HepG2 (cell line): Measurements from ENCODE around the gene STC2. TPM values are rescaled to one million over a fixed set of nuclear protein-coding genes. Genes with fewer than 3 reads are reported as not detected.

ENCODE experiments used
- AHDC1 ChIP-seq: sonication (generic); formaldehyde crosslinking; IDR thresholded peaks from 2 replicates; pipeline ENCODE4 v1.5.1; 2020; ENCODE audit warnings: mild to moderate bottlenecking, missing genetic modification reagents, borderline replicate concordance
- ARID2 ChIP-seq: sonication (generic); formaldehyde crosslinking; IDR thresholded peaks from 2 replicates; pipeline ENCODE4 v1.8.1; 2022; ENCODE audit warnings: mild to moderate bottlenecking, missing genetic modification reagents, borderline replicate concordance
- ARNT ChIP-seq: fragments of 450-650 bp; IDR thresholded peaks from 2 replicates; pipeline ENCODE4 v1.6.1; 2017
- BRF2 ChIP-seq: sonication (generic); formaldehyde crosslinking; IDR thresholded peaks from 2 replicates; pipeline ENCODE4 v1.8.1; 2022; ENCODE audit warnings: mild to moderate bottlenecking, missing genetic modification reagents
- DZIP1 ChIP-seq: sonication (generic); formaldehyde crosslinking; IDR thresholded peaks from 2 replicates; pipeline ENCODE4 v1.5.0; 2020; ENCODE audit warnings: mild to moderate bottlenecking, missing genetic modification reagents
- FIP1L1 ChIP-seq: fragments of 200-400 bp; formaldehyde crosslinking; IDR thresholded peaks from 2 replicates; pipeline ENCODE4 v1.6.1; 2018; ENCODE audit warnings: low read depth, mild to moderate bottlenecking, low read length, moderate library complexity, borderline replicate concordance; ENCODE audit not compliant: insufficient read depth
- FLYWCH1 ChIP-seq: sonication (generic); formaldehyde crosslinking; IDR thresholded peaks from 2 replicates; pipeline ENCODE4 v1.8.1; 2023; ENCODE audit warnings: mild to moderate bottlenecking, missing genetic modification reagents
- FOXA3 ChIP-seq: IDR thresholded peaks from 2 replicates; pipeline ENCODE4 v1.6.1; 2016; ENCODE audit warnings: missing genetic modification reagents, missing compliant biosample characterization
- JUN ChIP-seq: sonication (generic); formaldehyde crosslinking; IDR thresholded peaks from 2 replicates; pipeline ENCODE4 v1.4.0; 2020; ENCODE audit warnings: mild to moderate bottlenecking, missing genetic modification reagents
- ONECUT2 ChIP-seq: sonication (generic); formaldehyde crosslinking; IDR thresholded peaks from 2 replicates; pipeline ENCODE4 v1.4.0; 2020; ENCODE audit warnings: missing genetic modification reagents
- SIX4 ChIP-seq: sonication (generic); formaldehyde crosslinking; IDR thresholded peaks from 2 replicates; pipeline ENCODE4 v1.4.0; 2020; ENCODE audit warnings: missing genetic modification reagents
- SMARCC2 ChIP-seq: fragments of 450-650 bp; IDR thresholded peaks from 2 replicates; pipeline ENCODE4 v1.6.1; 2017; ENCODE audit warnings: antibody characterized with exemption, mild to moderate bottlenecking
- SRY ChIP-seq: sonication (generic); formaldehyde crosslinking; IDR thresholded peaks from 2 replicates; pipeline ENCODE4 v1.8.0; 2022; ENCODE audit warnings: mild to moderate bottlenecking, missing genetic modification reagents
- ZBTB8A ChIP-seq: sonication (generic); formaldehyde crosslinking; IDR thresholded peaks from 2 replicates; pipeline ENCODE4 v1.4.0; 2020; ENCODE audit warnings: mild to moderate bottlenecking, low read depth, missing genetic modification reagents, borderline replicate concordance
- ZNF333 ChIP-seq: sonication (generic); formaldehyde crosslinking; IDR thresholded peaks from 2 replicates; pipeline ENCODE4 v1.4.0; 2020; ENCODE audit warnings: mild to moderate bottlenecking, missing genetic modification reagents, borderline replicate concordance
- ZNF430 ChIP-seq: sonication (generic); formaldehyde crosslinking; IDR thresholded peaks from 2 replicates; pipeline ENCODE4 v1.9.0; 2021; ENCODE audit warnings: mild to moderate bottlenecking, missing genetic modification reagents
- ZNF510 ChIP-seq: sonication (generic); formaldehyde crosslinking; IDR thresholded peaks from 2 replicates; pipeline ENCODE4 v1.4.0; 2020; ENCODE audit warnings: low read depth, mild to moderate bottlenecking, missing genetic modification reagents
- ZNF570 ChIP-seq: sonication (generic); formaldehyde crosslinking; IDR thresholded peaks from 2 replicates; pipeline ENCODE4 v1.4.0; 2020; ENCODE audit warnings: mild to moderate bottlenecking, missing genetic modification reagents, borderline replicate concordance
- ZNF709 ChIP-seq: sonication (generic); formaldehyde crosslinking; IDR thresholded peaks from 2 replicates; pipeline ENCODE4 v1.5.0; 2020; ENCODE audit warnings: mild to moderate bottlenecking, missing genetic modification reagents
- ZNF761 ChIP-seq: sonication (generic); formaldehyde crosslinking; conservative IDR thresholded peaks from 2 replicates; pipeline ENCODE4 v1.4.0; 2020; ENCODE audit warnings: mild to moderate bottlenecking, missing genetic modification reagents
- ZNF768 ChIP-seq: sonication (generic); formaldehyde crosslinking; IDR thresholded peaks from 2 replicates; pipeline ENCODE4 v1.4.0; 2020; ENCODE audit warnings: missing genetic modification reagents
- ZNF816 ChIP-seq: sonication (generic); formaldehyde crosslinking; IDR thresholded peaks from 2 replicates; pipeline ENCODE4 v1.8.0; 2022; ENCODE audit warnings: missing genetic modification reagents, mild to moderate bottlenecking, borderline replicate concordance
- polyA plus RNA-seq, 8 experiments: library from polyadenylated mRNA; depleted of rRNA in 3 of 8; stranded (reverse) in 7 of 8; unstranded in 1 of 8; fragments of >200 nt; fragmentation: Illumina TruSeq in 4 of 8; extraction: Trizol in 4 of 8; gene quantifications; 2 replicates each; pipeline versions ENCODE4 v1.2.1 to v1.2.3, GENCODE V29; 2011 to 2016; ENCODE audit warnings: low read depth in 4 of 8, missing spikeins in 1 of 8, mixed read lengths in 1 of 8; ENCODE audit not compliant: insufficient read depth in 1 of 8
- total RNA-seq, 5 experiments: library from RNA; depleted of rRNA; stranded (reverse); fragments of >200 nt; fragmentation: Illumina TruSeq; extraction: Trizol; gene quantifications; 2 replicates each; pipeline ENCODE4 v1.2.3, GENCODE V29; 2016; ENCODE audit warnings: low read depth in 1 of 5

STC2 gene
- total and polyA plus RNA-seq, 2 of the 13 experiments (the other 11 are each of a cell fraction or from before 2014, with no cell fraction given) = 27.1 to 69.2 TPM

- TF ChIP-seq ZNF709 (CRISPR knock-in tag) (peak; percentile 68; the same call in 1 of the 2 replicates), ARNT (no peak), AHDC1 (CRISPR knock-in tag) (no peak; the same call in none of the 2 replicates), ZNF333 (CRISPR knock-in tag) (0 out of 2 replicates have a peak, but pooled peaks have one; percentile 53), ZNF510 (CRISPR knock-in tag) (no peak), ONECUT2 (CRISPR knock-in tag) (no peak), FOXA3 (CRISPR knock-in tag) (peak; percentile 76), ZNF430 (CRISPR knock-in tag) (peak; percentile 55; the same call in 1 of the 2 replicates), JUN (CRISPR knock-in tag) (no peak; the same call in 1 of the 2 replicates), ZBTB8A (CRISPR knock-in tag) (no peak), FLYWCH1 (no peak), SIX4 (CRISPR knock-in tag) (peak; percentile 97), ZNF570 (CRISPR knock-in tag) (no peak), SRY (CRISPR knock-in tag) (no peak), ZNF768 (CRISPR knock-in tag) (no peak), DZIP1 (CRISPR knock-in tag) (no peak), ZNF761 (CRISPR knock-in tag) (no peak; the same call in 1 of the 2 replicates), ZNF816 (no peak), SMARCC2 (no peak), ARID2 (no peak), FIP1L1 (no peak), BRF2 (CRISPR knock-in tag) (no peak)
Measured at GRCh38 chr5:173303878-173304590, 24.2 kb downstream of the STC2 start (continued).
